ENCODE data around the gene LEP.

LEP gene

GRCh38 chr7:128262273-128263028 is 21.4 kb downstream of the LEP start:
- no peak for DNase-seq (ENCODE audit: low spot score in 2 of 2)
- no peaks in the 10 kb centered on the region for H3K9me3 Mint-ChIP-seq
- peaks cover 9% of the 10 kb centered on the region for H3K27me3 Mint-ChIP-seq
- no peak overlapping the region for H3K27ac Mint-ChIP-seq (ENCODE audit: low read depth)
- ATAC-seq (replicated peaks; ENCODE audit: extremely low read depth, poor library complexity, severe bottlenecking) = no peak
- no peaks in the 10 kb centered on the region for H3K4me1 Mint-ChIP-seq
- no peaks in the 10 kb centered on the region for H3K36me3 Mint-ChIP-seq (ENCODE audit: insufficient read depth)
- no peak overlapping the region for H3K4me3 Mint-ChIP-seq

- no peak overlapping the region for H3K27ac Mint-ChIP-seq (ENCODE audit: low read depth)
- H3K36me3 Mint-ChIP-seq (ENCODE audit: insufficient read depth) = no peaks in the 10 kb centered on the region
- no peak for DNase-seq (ENCODE audit: low spot score in 2 of 2)
- ATAC-seq (replicated peaks; ENCODE audit: extremely low read depth, poor library complexity, severe bottlenecking) = no peak
- H3K9me3 Mint-ChIP-seq = no peaks in the 10 kb centered on the region
- H3K4me3 Mint-ChIP-seq = no peak overlapping the region
- peaks cover 19% of the 10 kb centered on the region for H3K27me3 Mint-ChIP-seq
- no peaks in the 10 kb centered on the region for H3K4me1 Mint-ChIP-seq
Observed at GRCh38 chr7:128263420-128263819, 22.3 kb downstream of the LEP start.

DNA sequence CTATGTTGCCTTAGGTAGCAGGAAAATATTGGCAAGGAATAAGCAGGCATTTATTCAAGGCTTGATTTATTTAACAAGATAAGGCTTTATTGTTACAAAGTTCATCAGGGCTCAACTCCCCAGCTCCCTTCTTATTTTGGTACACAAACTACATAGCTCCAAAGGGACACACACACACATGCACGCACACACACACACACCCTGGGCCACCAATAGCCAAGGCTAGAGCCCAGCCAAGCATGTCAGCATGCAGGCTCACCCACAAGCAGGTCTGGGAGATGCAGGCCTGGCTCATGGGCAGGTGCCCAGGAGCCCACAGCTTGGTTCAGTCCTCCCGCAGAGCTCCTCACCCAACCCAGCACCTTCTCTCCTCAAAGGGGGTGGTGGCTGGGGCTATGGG is 23.4 kb downstream of the LEP start:
- H3K27ac Mint-ChIP-seq (ENCODE audit: low read depth) = no peak overlapping the region
- DNase-seq (ENCODE audit: low spot score in 2 of 2) (no peak), ATAC-seq (replicated peaks; ENCODE audit: extremely low read depth, poor library complexity, severe bottlenecking) (no peak)
- no peak overlapping the region for H3K4me3 Mint-ChIP-seq
- no peaks in the 10 kb centered on the region for H3K4me1 Mint-ChIP-seq
- peaks cover 30% of the 10 kb centered on the region for H3K27me3 Mint-ChIP-seq
- H3K9me3 Mint-ChIP-seq = no peaks in the 10 kb centered on the region
- H3K36me3 Mint-ChIP-seq (ENCODE audit: insufficient read depth) = no peaks in the 10 kb centered on the region

- H3K4me1 Mint-ChIP-seq = no peaks in the 10 kb centered on the region
- no peak for ATAC-seq (replicated peaks; ENCODE audit: extremely low read depth, poor library complexity, severe bottlenecking)
- H3K9me3 Mint-ChIP-seq = no peaks in the 10 kb centered on the region
- no peak overlapping the region for H3K27ac Mint-ChIP-seq (ENCODE audit: low read depth)
- H3K4me3 Mint-ChIP-seq = no peak overlapping the region
- no peaks in the 10 kb centered on the region for H3K36me3 Mint-ChIP-seq (ENCODE audit: insufficient read depth)
- H3K27me3 Mint-ChIP-seq = peaks cover 37% of the 10 kb centered on the region
- DNase-seq (ENCODE audit: low spot score in 2 of 2) = no peak
Observed at GRCh38 chr7:128265156-128265905, 24.3 kb downstream of the LEP start.

- no peaks in the 10 kb centered on the region for H3K4me1 Mint-ChIP-seq
- H3K4me3 Mint-ChIP-seq = no peak overlapping the region
- no peak for DNase-seq (ENCODE audit: low spot score in 2 of 2)
- peaks cover 37% of the 10 kb centered on the region for H3K27me3 Mint-ChIP-seq
- no peaks in the 10 kb centered on the region for H3K36me3 Mint-ChIP-seq (ENCODE audit: insufficient read depth)
- ATAC-seq (replicated peaks; ENCODE audit: extremely low read depth, poor library complexity, severe bottlenecking) = no peak
- no peak overlapping the region for H3K27ac Mint-ChIP-seq (ENCODE audit: low read depth)
- no peaks in the 10 kb centered on the region for H3K9me3 Mint-ChIP-seq
Observed at GRCh38 chr7:128265906-128266300, 24.8 kb downstream of the LEP start.

- Mint-ChIP-seq H3K27ac (ENCODE audit: low read depth) (no peak overlapping the region), H3K4me1 (no peaks in the 10 kb centered on the region), H3K9me3 (no peaks in the 10 kb centered on the region), H3K4me3 (no peak overlapping the region), H3K27me3 (peaks cover 37% of the 10 kb centered on the region), H3K36me3 (ENCODE audit: insufficient read depth) (no peaks in the 10 kb centered on the region)
- DNase-seq (ENCODE audit: low spot score in 2 of 2) (no peak), ATAC-seq (replicated peaks; ENCODE audit: extremely low read depth, poor library complexity, severe bottlenecking) (no peak)
Observed at GRCh38 chr7:128266529-128266882, 25.4 kb downstream of the LEP start.

GRCh38 chr7:128266883-128267594 is 26.0 kb downstream of the LEP start:
- DNase-seq (ENCODE audit: low spot score in 2 of 2) (no peak), ATAC-seq (replicated peaks; ENCODE audit: extremely low read depth, poor library complexity, severe bottlenecking) (no peak)
- Mint-ChIP-seq H3K36me3 (ENCODE audit: insufficient read depth) (no peaks in the 10 kb centered on the region), H3K9me3 (no peaks in the 10 kb centered on the region), H3K27ac (ENCODE audit: low read depth) (no peak overlapping the region), H3K4me3 (no peak overlapping the region), H3K4me1 (no peaks in the 10 kb centered on the region), H3K27me3 (peaks cover 37% of the 10 kb centered on the region)

DNA sequence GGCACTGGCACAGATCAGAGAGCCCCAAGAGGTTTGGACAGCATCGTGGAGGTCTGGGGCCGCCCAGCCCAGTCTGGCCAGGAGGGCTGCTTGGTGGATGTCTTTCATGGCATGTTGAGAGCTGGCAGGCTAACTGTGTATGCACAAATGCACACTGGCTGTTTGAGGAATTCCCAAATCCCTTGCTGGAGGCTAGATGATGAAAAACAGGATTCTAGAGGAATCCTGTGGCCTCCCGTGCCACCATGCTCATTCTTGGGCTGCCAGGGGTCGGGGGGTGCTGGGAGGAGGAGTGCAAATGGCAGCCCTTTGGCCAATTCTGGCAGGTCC is 26.5 kb downstream of the LEP start:
- Mint-ChIP-seq H3K4me1 (no peaks in the 10 kb centered on the region), H3K36me3 (ENCODE audit: insufficient read depth) (no peaks in the 10 kb centered on the region), H3K4me3 (no peak overlapping the region), H3K27me3 (peaks cover 37% of the 10 kb centered on the region), H3K9me3 (no peaks in the 10 kb centered on the region), H3K27ac (ENCODE audit: low read depth) (no peak overlapping the region)
- ATAC-seq (replicated peaks; ENCODE audit: extremely low read depth, poor library complexity, severe bottlenecking) = no peak
- DNase-seq (ENCODE audit: low spot score in 2 of 2) = no peak

DNA sequence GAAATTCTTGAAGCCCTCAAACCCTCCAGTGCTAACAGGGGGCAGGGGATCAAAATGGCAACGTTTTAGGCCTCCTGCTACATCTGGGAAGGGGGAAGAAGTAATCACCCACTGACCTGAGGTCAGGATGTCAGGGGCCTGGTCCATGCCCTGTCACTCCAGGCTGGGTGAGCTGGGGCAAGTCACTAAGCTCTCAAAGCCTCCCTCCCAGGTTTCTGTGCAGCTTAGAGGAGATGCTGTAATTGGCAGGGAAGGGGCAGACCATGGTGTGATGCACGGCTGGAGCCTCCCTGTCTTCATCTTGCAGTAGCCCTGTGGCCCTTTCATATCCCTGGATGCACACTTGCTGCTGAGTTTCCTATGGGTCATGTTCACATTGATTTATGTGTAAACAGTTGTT is 27.2 kb downstream of the LEP start:
- H3K4me1 Mint-ChIP-seq = no peaks in the 10 kb centered on the region
- ATAC-seq (replicated peaks; ENCODE audit: extremely low read depth, poor library complexity, severe bottlenecking) = no peak
- H3K9me3 Mint-ChIP-seq = no peaks in the 10 kb centered on the region
- H3K27me3 Mint-ChIP-seq = peaks cover 37% of the 10 kb centered on the region
- H3K4me3 Mint-ChIP-seq = no peak overlapping the region
- no peaks in the 10 kb centered on the region for H3K36me3 Mint-ChIP-seq (ENCODE audit: insufficient read depth)
- no peak for DNase-seq (ENCODE audit: low spot score in 2 of 2)
- no peak overlapping the region for H3K27ac Mint-ChIP-seq (ENCODE audit: low read depth)

DNA sequence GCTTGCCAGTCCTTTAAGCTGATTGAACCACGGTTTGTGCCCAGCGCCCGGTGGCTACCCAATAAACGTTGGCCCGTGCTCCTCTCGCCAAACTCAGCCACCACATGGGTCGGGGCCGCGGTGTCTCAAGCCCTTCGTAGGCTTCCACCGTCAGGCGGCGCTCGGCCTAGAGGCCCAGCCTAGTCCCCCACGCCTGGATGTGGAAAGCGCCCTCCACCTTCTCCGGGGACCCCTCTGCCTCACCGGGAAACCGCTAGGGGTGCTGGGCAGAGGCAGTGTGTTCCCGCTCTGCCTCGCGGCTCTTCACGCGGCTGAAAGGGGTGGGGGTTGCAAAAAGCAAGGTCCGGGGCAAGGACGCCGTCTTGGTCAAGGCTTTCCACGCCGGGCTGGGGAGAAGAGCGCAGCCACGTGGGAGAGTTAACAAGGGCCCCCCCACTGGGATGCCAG is 29.8 kb downstream of the LEP start:
- Mint-ChIP-seq H3K4me1 (no peaks in the 10 kb centered on the region), H3K4me3 (no peak overlapping the region), H3K27me3 (peaks cover 37% of the 10 kb centered on the region), H3K27ac (ENCODE audit: low read depth) (no peak overlapping the region), H3K9me3 (no peaks in the 10 kb centered on the region), H3K36me3 (ENCODE audit: insufficient read depth) (peaks cover 2% of the 10 kb centered on the region)
- DNase-seq (ENCODE audit: low spot score in 2 of 2) = no peak
- ATAC-seq (replicated peaks; ENCODE audit: extremely low read depth, poor library complexity, severe bottlenecking) = no peak

GRCh38 chr7:128271471-128271941 is 30.4 kb downstream of the LEP start:
- no peak overlapping the region for H3K27ac Mint-ChIP-seq (ENCODE audit: low read depth)
- peaks cover 2% of the 10 kb centered on the region for H3K36me3 Mint-ChIP-seq (ENCODE audit: insufficient read depth)
- H3K9me3 Mint-ChIP-seq = no peaks in the 10 kb centered on the region
- no peak for DNase-seq (ENCODE audit: low spot score in 2 of 2)
- no peak overlapping the region for H3K4me3 Mint-ChIP-seq
- H3K4me1 Mint-ChIP-seq = no peaks in the 10 kb centered on the region
- ATAC-seq (replicated peaks; ENCODE audit: extremely low read depth, poor library complexity, severe bottlenecking) = no peak
- peaks cover 37% of the 10 kb centered on the region for H3K27me3 Mint-ChIP-seq

DNA sequence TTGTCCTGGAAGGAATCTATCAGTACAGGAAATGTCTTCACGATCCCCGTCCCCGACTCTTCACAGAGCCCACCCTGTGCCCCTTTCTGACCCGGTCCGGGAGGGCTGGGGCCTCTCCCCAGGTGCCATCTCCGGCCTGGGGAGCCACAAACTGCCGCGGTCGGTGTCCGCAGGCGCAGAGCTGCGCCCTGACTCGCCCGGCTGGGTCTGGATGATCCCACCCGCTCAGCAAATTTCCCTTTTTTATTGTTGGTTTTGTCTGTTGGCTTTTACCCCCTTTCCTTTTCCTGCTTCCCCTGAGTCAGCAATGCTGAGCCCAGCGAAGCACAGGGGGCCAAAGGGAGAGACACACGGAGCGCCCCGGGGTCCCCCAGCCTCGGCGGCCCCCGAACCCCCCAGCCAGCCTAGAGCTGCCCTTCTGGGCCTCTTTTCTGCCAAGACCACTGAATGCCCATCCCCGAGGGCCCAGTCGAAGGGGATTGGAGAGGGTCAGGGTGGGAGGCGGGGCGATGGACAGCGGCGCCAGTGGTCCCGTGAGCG is 30.9 kb downstream of the LEP start:
- H3K9me3 Mint-ChIP-seq = no peaks in the 10 kb centered on the region
- peaks cover 32% of the 10 kb centered on the region for H3K27me3 Mint-ChIP-seq
- H3K4me1 Mint-ChIP-seq = no peaks in the 10 kb centered on the region
- H3K36me3 Mint-ChIP-seq (ENCODE audit: insufficient read depth) = peaks cover 2% of the 10 kb centered on the region
- ATAC-seq (replicated peaks; ENCODE audit: extremely low read depth, poor library complexity, severe bottlenecking) = no peak
- H3K4me3 Mint-ChIP-seq = no peak overlapping the region
- H3K27ac Mint-ChIP-seq (ENCODE audit: low read depth) = no peak overlapping the region
- DNase-seq (ENCODE audit: low spot score in 2 of 2) = no peak
